Hepatocyte (in vitro differentiated cells): ENCODE measurements around the gene PDE3B.

Experiments used
- EZH2 ChIP-seq: fragments of 200-600 bp; sonication (generic); IDR thresholded peaks from 2 replicates; pipeline ENCODE4 v1.6.1; 2016; ENCODE audit warnings: antibody characterized with exemption, mild to moderate bottlenecking, borderline replicate concordance
- EZH2phosphoT487 ChIP-seq: fragments of 200-600 bp; sonication (generic); IDR thresholded peaks from one replicate; pipeline ENCODE4 v1.6.1; 2018; ENCODE audit warnings: antibody characterized with exemption, mild to moderate bottlenecking, low read depth, moderate library complexity; ENCODE audit not compliant: unreplicated experiment, severe bottlenecking
- TF ChIP-seq, protein P1 (sequence below): fragments of 200-600 bp; sonication (generic); IDR thresholded peaks from 2 replicates; pipeline ENCODE4 v1.5.1; 2016; ENCODE audit warnings: antibody characterized with exemption, mild to moderate bottlenecking; ENCODE audit not compliant: poor library complexity

DNA sequence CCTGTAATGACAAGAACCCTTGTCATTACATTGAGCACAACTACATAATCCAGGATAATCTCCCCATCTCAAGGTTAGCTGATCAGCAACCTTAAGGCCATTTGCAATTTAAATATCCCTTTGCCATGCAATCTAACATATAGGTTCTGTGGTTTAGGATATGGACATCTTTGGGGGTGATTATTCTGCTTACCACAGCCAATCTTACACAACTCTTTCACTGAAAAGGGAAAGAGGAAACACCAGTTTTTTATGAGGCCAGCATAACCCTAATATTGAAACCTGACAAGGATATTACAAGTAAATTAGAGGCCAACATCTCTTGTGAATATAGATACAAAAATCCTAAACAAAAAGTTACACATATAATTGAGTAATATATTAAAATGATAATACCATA is 169.9 kb downstream of the PDE3B start:
- TF ChIP-seq, protein P1, sequence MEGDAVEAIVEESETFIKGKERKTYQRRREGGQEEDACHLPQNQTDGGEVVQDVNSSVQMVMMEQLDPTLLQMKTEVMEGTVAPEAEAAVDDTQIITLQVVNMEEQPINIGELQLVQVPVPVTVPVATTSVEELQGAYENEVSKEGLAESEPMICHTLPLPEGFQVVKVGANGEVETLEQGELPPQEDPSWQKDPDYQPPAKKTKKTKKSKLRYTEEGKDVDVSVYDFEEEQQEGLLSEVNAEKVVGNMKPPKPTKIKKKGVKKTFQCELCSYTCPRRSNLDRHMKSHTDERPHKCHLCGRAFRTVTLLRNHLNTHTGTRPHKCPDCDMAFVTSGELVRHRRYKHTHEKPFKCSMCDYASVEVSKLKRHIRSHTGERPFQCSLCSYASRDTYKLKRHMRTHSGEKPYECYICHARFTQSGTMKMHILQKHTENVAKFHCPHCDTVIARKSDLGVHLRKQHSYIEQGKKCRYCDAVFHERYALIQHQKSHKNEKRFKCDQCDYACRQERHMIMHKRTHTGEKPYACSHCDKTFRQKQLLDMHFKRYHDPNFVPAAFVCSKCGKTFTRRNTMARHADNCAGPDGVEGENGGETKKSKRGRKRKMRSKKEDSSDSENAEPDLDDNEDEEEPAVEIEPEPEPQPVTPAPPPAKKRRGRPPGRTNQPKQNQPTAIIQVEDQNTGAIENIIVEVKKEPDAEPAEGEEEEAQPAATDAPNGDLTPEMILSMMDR, result no peak
- no peak for TF ChIP-seq EZH2
- TF ChIP-seq EZH2phosphoT487, result no peak
